GM12878 (cell line): ENCODE measurements around the gene ARHGAP36. TPM values are rescaled to one million over a fixed set of nuclear protein-coding genes. Genes with fewer than 3 reads are reported as not detected.

Experiments used
- ATAC-seq: fragments of 200-7000 bp; cut with Tn5 transposase; 3 replicates; pipeline ENCODE4 v1.9.1; 2020; ENCODE audit warnings: mild to moderate bottlenecking, moderate library complexity
- BruUV-seq: library from RNA; stranded (reverse); fragments of 400-500 nt; replicated peaks from 2 replicates; lab custom pipeline; 2021; lab: Mats Ljungman, UMichigan
- CTCF ChIA-PET: fragments of 300-600 bp; sonication (Branson Sonifier 250); formaldehyde crosslinking; extraction: SDS; loops from one replicate; lab custom pipeline; 2021; ENCODE audit warnings: inconsistent platforms; lab: Yijun Ruan, JAX
- POLR2A ChIA-PET: fragments of 350-600 bp; formaldehyde crosslinking; extraction: SDS; loops from one replicate; lab custom pipeline; 2021; ENCODE audit warnings: inconsistent platforms; lab: Charles Lee
- RAD21 ChIA-PET: fragments of 300-600 bp; sonication (Branson Sonifier 250); formaldehyde crosslinking; loops from one replicate; lab custom pipeline; 2023; ENCODE audit warnings: antibody characterized with exemption; ENCODE audit not compliant: unreplicated experiment; lab: Charles Lee
- SMC1A ChIA-PET: fragments of 300-600 bp; sonication (Branson Sonifier 250); formaldehyde crosslinking; loops from one replicate; lab custom pipeline; 2023; ENCODE audit not compliant: unreplicated experiment, uncharacterized antibody; lab: Charles Lee
- DNase-seq: peaks from one replicate; pipeline ENCODE4 v3.0.0-alpha.2; 2011; ENCODE audit warnings: low read depth, low spot score
- FAIRE-seq: peaks from 3 replicates; lab custom pipeline; 2011; peaks lifted over from hg19 to GRCh38; lab: Jason Lieb, UNC
- H2AFZ ChIP-seq: 2 replicates; pipeline ENCODE4 v1.6.0; 2011; ENCODE audit warnings: low read depth, low read length, control low read depth; ENCODE audit not compliant: control insufficient read depth
- H3K27ac ChIP-seq: 2 replicates; pipeline ENCODE4 v1.5.1; 2011; ENCODE audit warnings: control low read depth; ENCODE audit not compliant: control insufficient read depth, insufficient read depth
- H3K27me3 ChIP-seq, 2 experiments: replicated peaks in 1 of 2; 2 replicates each; pipeline versions ENCODE4 v1.6.0 to v1.6.1; 2011; ENCODE audit warnings: low read length in 1 of 2; ENCODE audit not compliant: control insufficient read depth in 2 of 2, insufficient read depth in 2 of 2
- H3K36me3 ChIP-seq, 2 experiments: 2 replicates each; pipeline ENCODE4 v1.5.1; 2011; ENCODE audit warnings: low read length in 1 of 2; ENCODE audit not compliant: control insufficient read depth in 2 of 2, insufficient read depth in 2 of 2
- H3K4me1 ChIP-seq: 2 replicates; pipeline ENCODE4 v1.6.1; 2011; ENCODE audit warnings: mild to moderate bottlenecking, low read length, moderate library complexity, mixed read lengths; ENCODE audit not compliant: control insufficient read depth, insufficient read depth
- H3K4me2 ChIP-seq: 2 replicates; pipeline ENCODE4 v1.6.0; 2011; ENCODE audit warnings: control low read depth; ENCODE audit not compliant: control insufficient read depth, insufficient read depth
- H3K4me3 ChIP-seq: fragments of 200-600 bp; sonication (generic); 2 replicates; pipeline ENCODE4 v1.5.1; 2016
- H3K79me2 ChIP-seq: 2 replicates; pipeline ENCODE4 v1.6.0; 2011; ENCODE audit warnings: low read length; ENCODE audit not compliant: control insufficient read depth, insufficient read depth
- H3K9ac ChIP-seq: 2 replicates; pipeline ENCODE4 v1.8.0; 2011; ENCODE audit warnings: low read length, control low read depth, mixed read lengths; ENCODE audit not compliant: control insufficient read depth, insufficient read depth
- H3K9me3 ChIP-seq: replicated peaks from 3 replicates; pipeline ENCODE4 v1.5.1; 2011; ENCODE audit warnings: mild to moderate bottlenecking, low read length; ENCODE audit not compliant: control insufficient read depth, insufficient read depth
- H4K20me1 ChIP-seq: 2 replicates; pipeline ENCODE4 v1.6.0; 2011; ENCODE audit not compliant: control insufficient read depth, insufficient read depth
- CREB1 ChIP-seq: IDR thresholded peaks from 2 replicates; pipeline ENCODE4 v1.6.1; 2012; ENCODE audit warnings: low read depth, mild to moderate bottlenecking, inconsistent platforms
- DPF2 ChIP-seq: fragments of 450-650 bp; IDR thresholded peaks from 2 replicates; pipeline ENCODE4 v1.6.1; 2017; ENCODE audit warnings: mild to moderate bottlenecking
- E2F8 ChIP-seq: fragments of 450-650 bp; IDR thresholded peaks from 2 replicates; pipeline ENCODE4 v1.6.1; 2018; ENCODE audit warnings: mild to moderate bottlenecking, low read depth, moderate library complexity; ENCODE audit not compliant: partially characterized antibody
- E4F1 ChIP-seq: fragments of 450-650 bp; IDR thresholded peaks from 2 replicates; pipeline ENCODE4 v1.6.1; 2018; ENCODE audit warnings: borderline replicate concordance, mild to moderate bottlenecking; ENCODE audit not compliant: partially characterized antibody
- IRF4 ChIP-seq: IDR thresholded peaks from 2 replicates; pipeline ENCODE4 v1.6.1; 2011; ENCODE audit warnings: low read depth, low read length
- MEF2A ChIP-seq: IDR thresholded peaks from 2 replicates; pipeline ENCODE4 v1.6.1; 2011; ENCODE audit warnings: low read depth, mild to moderate bottlenecking, low read length, moderate library complexity; ENCODE audit not compliant: insufficient read depth
- NBN ChIP-seq: fragments of 450-650 bp; IDR thresholded peaks from 2 replicates; pipeline ENCODE4 v1.6.1; 2016
- PBX3 ChIP-seq: IDR thresholded peaks from 2 replicates; pipeline ENCODE4 v1.6.1; 2011; ENCODE audit warnings: mild to moderate bottlenecking, low read depth, low read length, moderate library complexity; ENCODE audit not compliant: insufficient replicate concordance
- POLR2AphosphoS2 ChIP-seq: IDR thresholded peaks from 2 replicates; pipeline ENCODE4 v1.6.1; 2011; ENCODE audit warnings: low read depth, mild to moderate bottlenecking, low read length, improper control_type of control experiment, moderate library complexity
- POU2F2 ChIP-seq: IDR thresholded peaks from 3 replicates; pipeline ENCODE4 v1.6.1; 2011; ENCODE audit warnings: low read depth, mild to moderate bottlenecking, low read length, borderline replicate concordance
- RBBP5 ChIP-seq: fragments of 200-600 bp; sonication (generic); conservative IDR thresholded peaks from 2 replicates; pipeline ENCODE4 v1.6.1; 2016
- RCOR1 ChIP-seq: conservative IDR thresholded peaks from 2 replicates; pipeline ENCODE4 v1.6.1; 2012; ENCODE audit warnings: low read depth, low read length, improper control_type of control experiment
- RELA ChIP-seq: fragments of 450-650 bp; IDR thresholded peaks from 2 replicates; pipeline ENCODE4 v1.8.0; 2014; ENCODE audit warnings: borderline replicate concordance; ENCODE audit not compliant: partially characterized antibody
- RFX5 ChIP-seq: IDR thresholded peaks from 2 replicates; pipeline ENCODE4 v1.6.1; 2011; ENCODE audit warnings: low read depth, low read length, improper control_type of control experiment
- SMC3 ChIP-seq: IDR thresholded peaks from 2 replicates; pipeline ENCODE4 v1.6.1; 2011; ENCODE audit warnings: low read length, improper control_type of control experiment, borderline replicate concordance
- SP1 ChIP-seq: IDR thresholded peaks from one replicate; pipeline ENCODE4 v1.6.1; 2011; ENCODE audit warnings: low read depth, low read length
- TARDBP ChIP-seq: IDR thresholded peaks from 2 replicates; pipeline ENCODE4 v1.6.1; 2016; ENCODE audit warnings: borderline replicate concordance
- TCF3 ChIP-seq: IDR thresholded peaks from 2 replicates; pipeline ENCODE4 v1.6.1; 2012; ENCODE audit warnings: low read depth, mild to moderate bottlenecking, low read length, borderline replicate concordance; ENCODE audit not compliant: insufficient read depth
- ZZZ3 ChIP-seq: IDR thresholded peaks from 2 replicates; pipeline ENCODE4 v1.6.1; 2011; ENCODE audit warnings: low read depth; ENCODE audit not compliant: control insufficient read depth, insufficient read length
- WGBS: methylation state at CpG from one replicate; pipeline ENCODE4 v1.1.6; 2016; ENCODE audit warnings: low lambda C conversion rate; ENCODE audit not compliant: insufficient replicate concordance, insufficient coverage; ENCODE audit errors: missing lambda C conversion rate; 5-methylcytosine and 5-hydroxymethylcytosine counted together
- in situ Hi-C: fragments of 300-500 bp; cut with MboI; formaldehyde crosslinking; loops from 9 replicates; pipeline ENCODE4 v1.14.3; 2018; ENCODE audit warnings: mixed read lengths
- intact Hi-C: fragments of 100-400 bp; cut with micrococcal nuclease; formaldehyde crosslinking; loops from one replicate; pipeline ENCODE4 v1.14.2; 2022; ENCODE audit not compliant: unreplicated experiment
- polyA plus RNA-seq, 11 experiments: library from polyadenylated mRNA; depleted of rRNA in 4 of 11; unstranded in 6 of 11; stranded (reverse) in 5 of 11; fragments of >200 nt; fragmentation: Nextera tagmentation in 4 of 11; fragmentation: Illumina TruSeq in 1 of 11; extraction: Ambion mirVana in 4 of 11; extraction: Trizol in 1 of 11; gene quantifications; 1 replicate in 1 of 11; 2 replicates in 10 of 11; pipeline versions ENCODE4 v1.2.1 to v1.2.3, GENCODE V29; 2011 to 2016; ENCODE audit warnings: inconsistent platforms in 2 of 11, missing spikeins in 2 of 11, low read depth in 1 of 11
- total RNA-seq, 4 experiments: library from RNA; depleted of rRNA in 3 of 4; stranded (reverse); fragments of >200 nt in 3 of 4; fragmentation: Illumina TruSeq in 1 of 4; extraction: Trizol in 1 of 4; gene quantifications; 2 replicates each; pipeline versions ENCODE4 v1.2.1 to v1.2.3, GENCODE V29; 2013 to 2021

ARHGAP36 gene
- total and polyA plus RNA-seq, 10 of the 15 experiments (the other 5 are each of a cell fraction or from before 2014, with no cell fraction given): not detected

GRCh38 chrX:131073607-131074006 is 15.5 kb downstream of the ARHGAP36 start:
- ChIA-PET SMC1A (no interaction called here), POLR2A (no interaction called here), CTCF (no interaction called here), RAD21 (no interaction called here)
- Histone ChIP-seq H3K4me1 (no peaks in the 10 kb centered on the region), H4K20me1 (no peaks in the 10 kb centered on the region), H3K79me2 (no peaks in the 10 kb centered on the region), H3K9ac (no peak overlapping the region), H3K27ac (no peak overlapping the region), H3K4me2 (no peak overlapping the region), H3K36me3 (no peaks in the 10 kb centered on the region), H3K9me3 (no peaks in the 10 kb centered on the region), H3K27me3 (peaks cover 0 to 2% of the 10 kb centered on the region in 2 experiments; a peak in 1 of 4 replicates), H2AFZ (no peak overlapping the region)
- BruUV-seq: no TSS peak
- WGBS: 7% methylated on average over 4 of the region's 4 CpGs
- intact Hi-C loops (no loop called here), in situ Hi-C loops (no loop called here)
- no peak for ATAC-seq
- no peak for FAIRE-seq
- no peak for DNase-seq
- TF ChIP-seq RELA (no peak), CREB1 (no peak), SMC3 (no peak), ZZZ3 (no peak), MEF2A (no peak), E2F8 (no peak), POLR2AphosphoS2 (no peak), SP1 (no peak), RBBP5 (no peak), DPF2 (no peak), RFX5 (no peak), NBN (no peak), TARDBP (no peak), E4F1 (no peak), PBX3 (no peak), POU2F2 (no peak), TCF3 (no peak), IRF4 (no peak), RCOR1 (no peak)
- TF ChIP-seq, all 136 proteins: peak for 0
- no peak overlapping the region for H3K4me3 ChIP-seq
